GM12892 (cell line): Measurements from ENCODE around the gene GYS2.

Source experiments
- POLR2A ChIP-seq: IDR thresholded peaks from 2 replicates; pipeline ENCODE4 v1.6.1; 2011; ENCODE audit warnings: low read depth, low read length, control low read depth
- POLR2AphosphoS5 ChIP-seq: IDR thresholded peaks from 2 replicates; pipeline ENCODE4 v1.6.1; 2011; ENCODE audit warnings: low read depth, low read length, control low read depth
- TAF1 ChIP-seq: IDR thresholded peaks from 2 replicates; pipeline ENCODE4 v1.6.1; 2011; ENCODE audit warnings: low read depth, mild to moderate bottlenecking, control low read depth, low read length, borderline replicate concordance

- TF ChIP-seq POLR2A (no peak), POLR2AphosphoS5 (no peak), TAF1 (no peak)
Observed at GRCh38 chr12:21527451-21528180, 77.0 kb downstream of the GYS2 start.
